PC-3 (cell line): ENCODE results near the gene NDUFA13. TPM values are rescaled to one million over a fixed set of nuclear protein-coding genes. Genes with fewer than 3 reads are reported as not detected.

Experiments
- ATAC-seq: fragments of 200-7000 bp; cut with Tn5 transposase; 2 replicates; pipeline ENCODE4 v1.9.1; 2020; ENCODE audit warnings: mild to moderate bottlenecking, moderate library complexity
- BruUV-seq: library from RNA; stranded (reverse); fragments of 400-500 nt; replicated peaks from 2 replicates; lab custom pipeline; 2021; lab: Mats Ljungman, UMichigan
- CTCF ChIA-PET: fragments of 300-600 bp; sonication (Branson Sonifier 250); formaldehyde crosslinking; loops from one replicate; lab custom pipeline; 2022; ENCODE audit warnings: antibody characterized with exemption; lab: Charles Lee
- POLR2A ChIA-PET: fragments of 300-600 bp; sonication (Branson Sonifier 250); formaldehyde crosslinking; loops from one replicate; lab custom pipeline; 2022; ENCODE audit warnings: antibody characterized with exemption; ENCODE audit not compliant: unreplicated experiment; lab: Charles Lee
- DNase-seq: peaks from one replicate; pipeline ENCODE4 v3.0.0-alpha.2; 2015
- H2AFZ ChIP-seq: fragments of 300-600 bp; sonication (generic); 2 replicates; pipeline ENCODE4 v1.6.0; 2016; ENCODE audit warnings: antibody characterized with exemption, low read length
- H3F3A ChIP-seq: fragments of 300-600 bp; sonication (generic); one replicate; pipeline ENCODE4 v1.6.0; 2017; ENCODE audit warnings: antibody characterized with exemption, low read length, control low read depth, mild to moderate bottlenecking; ENCODE audit not compliant: unreplicated experiment
- H3K27ac ChIP-seq: fragments of 300-600 bp; sonication (generic); 2 replicates; pipeline ENCODE4 v1.5.1; 2016; ENCODE audit warnings: mild to moderate bottlenecking, low read length
- H3K27me3 ChIP-seq: fragments of 300-600 bp; sonication (generic); 2 replicates; pipeline ENCODE4 v1.6.1; 2016; ENCODE audit warnings: low read length, mixed read lengths
- H3K36me3 ChIP-seq: fragments of 300-600 bp; sonication (generic); 2 replicates; pipeline ENCODE4 v1.6.1; 2016; ENCODE audit warnings: low read depth, mixed run types, low read length, mixed read lengths
- H3K4me1 ChIP-seq: fragments of 300-600 bp; sonication (generic); 2 replicates; pipeline ENCODE4 v1.5.1; 2016; ENCODE audit warnings: low read length; ENCODE audit not compliant: insufficient read depth
- H3K4me2 ChIP-seq: fragments of 300-600 bp; sonication (generic); 2 replicates; pipeline ENCODE4 v1.6.0; 2016; ENCODE audit warnings: low read length
- H3K4me3 ChIP-seq: fragments of 300-600 bp; sonication (generic); 2 replicates; pipeline ENCODE4 v1.5.1; 2016; ENCODE audit warnings: mild to moderate bottlenecking, low read length, mixed read lengths
- H3K79me2 ChIP-seq: fragments of 300-600 bp; sonication (generic); 2 replicates; pipeline ENCODE4 v1.6.1; 2017; ENCODE audit warnings: low read length, mixed read lengths
- H3K9ac ChIP-seq: fragments of 300-600 bp; sonication (generic); 2 replicates; pipeline ENCODE4 v1.6.0; 2016; ENCODE audit warnings: mild to moderate bottlenecking, low read length
- H3K9me2 ChIP-seq: fragments of 300-600 bp; sonication (generic); replicated peaks from 2 replicates; pipeline ENCODE4 v1.6.1; 2016; ENCODE audit warnings: mixed run types, low read length, mixed read lengths
- H3K9me3 ChIP-seq: fragments of 300-600 bp; sonication (generic); 2 replicates; pipeline ENCODE4 v1.6.1; 2016; ENCODE audit warnings: low read length, mixed read lengths
- H4K20me1 ChIP-seq: fragments of 300-600 bp; sonication (generic); 2 replicates; pipeline ENCODE4 v1.6.1; 2016; ENCODE audit warnings: low read length, mixed read lengths
- CTCF ChIP-seq: fragments of 300-600 bp; sonication (generic); conservative IDR thresholded peaks from 2 replicates; pipeline ENCODE4 v1.5.1; 2017; ENCODE audit warnings: antibody characterized with exemption, low read depth, mild to moderate bottlenecking, low read length
- EZH2 ChIP-seq: fragments of 300-600 bp; sonication (generic); IDR thresholded peaks from one replicate; pipeline ENCODE4 v1.6.1; 2017; ENCODE audit warnings: antibody characterized with exemption, mild to moderate bottlenecking, low read length; ENCODE audit not compliant: unreplicated experiment
- EZH2phosphoT487 ChIP-seq: fragments of 300-600 bp; sonication (generic); IDR thresholded peaks from 2 replicates; pipeline ENCODE4 v1.6.1; 2018; ENCODE audit warnings: mild to moderate bottlenecking, antibody characterized with exemption, low read length, borderline replicate concordance
- intact Hi-C: fragments of 100-400 bp; cut with micrococcal nuclease; formaldehyde crosslinking; loops from 2 replicates; pipeline ENCODE4 v1.9.0; 2023
- total RNA-seq: library from RNA; depleted of rRNA; stranded (reverse); fragments of >200 nt; gene quantifications from 2 replicates; pipeline ENCODE4 v1.2.3, GENCODE V29; 2014

NDUFA13 gene
- total RNA-seq, 1 experiment from 2014 or later: 481 TPM

GRCh38 chr19:19549804-19550464, 33.9 kb downstream of the NDUFA13 start:
- H3K9me2 ChIP-seq: no peaks in the 10 kb centered on the region
- no peaks in the 10 kb centered on the region for H3F3A ChIP-seq
- no peak overlapping the region for H3K4me2 ChIP-seq
- no peaks in the 10 kb centered on the region for H3K79me2 ChIP-seq
- TF ChIP-seq EZH2phosphoT487: no peak
- no peak for TF ChIP-seq EZH2
- no peak for TF ChIP-seq CTCF
- DNase-seq: no peak
- intact Hi-C loops: loop anchor here (5.0 kb wide), 1 partner anchor 92 kb away; the partner anchor contains the start of gene GMIP
- no peaks in the 10 kb centered on the region for H3K27me3 ChIP-seq
- no peaks in the 10 kb centered on the region for H4K20me1 ChIP-seq
- CTCF ChIA-PET: no interaction called here
- POLR2A ChIA-PET: no interaction called here
- H2AFZ ChIP-seq: no peak overlapping the region
- ATAC-seq: no peak
- H3K36me3 ChIP-seq: no peaks in the 10 kb centered on the region
- no peak overlapping the region for H3K4me3 ChIP-seq
- H3K27ac ChIP-seq: no peak overlapping the region
- BruUV-seq: no TSS peak
- H3K9ac ChIP-seq: no peak overlapping the region
- H3K4me1 ChIP-seq: no peaks in the 10 kb centered on the region
- no peaks in the 10 kb centered on the region for H3K9me3 ChIP-seq

- TF ChIP-seq CTCF: no peak
- no peak for TF ChIP-seq EZH2
- no peak for TF ChIP-seq EZH2phosphoT487
- H3K4me1 ChIP-seq: no peaks in the 10 kb centered on the region
- H3K27me3 ChIP-seq: no peaks in the 10 kb centered on the region
- H3K4me3 ChIP-seq: no peak overlapping the region
- no peaks in the 10 kb centered on the region for H3K79me2 ChIP-seq
- H3K9ac ChIP-seq: no peak overlapping the region
- H3K27ac ChIP-seq: no peak overlapping the region
- H3K9me3 ChIP-seq: no peaks in the 10 kb centered on the region
- CTCF ChIA-PET: no interaction called here
- H3K4me2 ChIP-seq: no peak overlapping the region
- H3K9me2 ChIP-seq: no peaks in the 10 kb centered on the region
- ATAC-seq (no peak), DNase-seq (peak; percentile 25)
- no peaks in the 10 kb centered on the region for H4K20me1 ChIP-seq
- no peak overlapping the region for H2AFZ ChIP-seq
- intact Hi-C loops: loop anchor here (5.0 kb wide), 1 partner anchor 92 kb away; the partner anchor contains the start of gene GMIP
- POLR2A ChIA-PET: no interaction called here
- H3F3A ChIP-seq: no peaks in the 10 kb centered on the region
- BruUV-seq: no TSS peak
- no peaks in the 10 kb centered on the region for H3K36me3 ChIP-seq
Observed at GRCh38 chr19:19550485-19550929, 34.5 kb downstream of the NDUFA13 start.
